ENCODE results near the gene CLDN6. TPM values are rescaled to one million over a fixed set of nuclear protein-coding genes. Genes with fewer than 3 reads are reported as not detected.

CLDN6 gene
- total RNA-seq, 1 donor from 2014 or later: not detected

GRCh38 chr16:3019594-3020246 is 1.7 kb upstream of the CLDN6 start:
- ATAC-seq (no peak), DNase-seq (no peak)
- Histone ChIP-seq H3K27ac (no peak overlapping the region), H3K36me3 (no peaks in the 10 kb centered on the region), H3K9me3 (no peaks in the 10 kb centered on the region), H3K4me3 (peak overlapping the region; percentile 77), H3K27me3 (ENCODE audit: low read depth) (peaks cover 18% of the 10 kb centered on the region), H3K4me1 (peaks cover 59% of the 10 kb centered on the region)
- intact Hi-C loops (cut with DNase I): no loop called here
- no peak for TF ChIP-seq CTCF (IDR thresholded peaks at IDR 0.05)

GRCh38 chr16:3017344-3017743 is 639 bp downstream of the CLDN6 start:
- no peaks in the 10 kb centered on the region for H3K9me3 ChIP-seq
- ATAC-seq (no peak), DNase-seq (no peak)
- intact Hi-C loops (cut with DNase I): no loop called here
- H3K4me3 ChIP-seq: no peak overlapping the region
- TF ChIP-seq CTCF (IDR thresholded peaks at IDR 0.05): no peak
- no peaks in the 10 kb centered on the region for H3K36me3 ChIP-seq
- H3K27me3 ChIP-seq (ENCODE audit: low read depth): peaks cover 38% of the 10 kb centered on the region
- peaks cover 40% of the 10 kb centered on the region for H3K4me1 ChIP-seq
- H3K27ac ChIP-seq: no peak overlapping the region

GRCh38 chr16:3015865-3016521 is 2.0 kb downstream of the CLDN6 start:
- DNase-seq (no peak), ATAC-seq (no peak)
- intact Hi-C loops (cut with DNase I): no loop called here
- no peaks in the 10 kb centered on the region for H3K9me3 ChIP-seq
- no peak overlapping the region for H3K27ac ChIP-seq
- no peak overlapping the region for H3K4me3 ChIP-seq
- no peak for TF ChIP-seq CTCF (IDR thresholded peaks at IDR 0.05)
- peaks cover 27% of the 10 kb centered on the region for H3K4me1 ChIP-seq
- no peaks in the 10 kb centered on the region for H3K36me3 ChIP-seq
- peaks cover 48% of the 10 kb centered on the region for H3K27me3 ChIP-seq (ENCODE audit: low read depth)

GRCh38 chr16:3014971-3015370 is 3.0 kb downstream of the CLDN6 start:
- no peak for TF ChIP-seq CTCF (IDR thresholded peaks at IDR 0.05)
- ATAC-seq (no peak), DNase-seq (no peak)
- no peaks in the 10 kb centered on the region for H3K36me3 ChIP-seq
- peaks cover 20% of the 10 kb centered on the region for H3K4me1 ChIP-seq
- no peak overlapping the region for H3K27ac ChIP-seq
- intact Hi-C loops (cut with DNase I): no loop called here
- peaks cover 54% of the 10 kb centered on the region for H3K27me3 ChIP-seq (ENCODE audit: low read depth)
- H3K9me3 ChIP-seq: no peaks in the 10 kb centered on the region
- H3K4me3 ChIP-seq: no peak overlapping the region

GRCh38 chr16:3013998-3014690 is 3.8 kb downstream of the CLDN6 start:
- no peak for TF ChIP-seq CTCF (IDR thresholded peaks at IDR 0.05)
- Histone ChIP-seq H3K9me3 (no peaks in the 10 kb centered on the region), H3K4me1 (peaks cover 17% of the 10 kb centered on the region), H3K4me3 (no peak overlapping the region), H3K27ac (no peak overlapping the region), H3K36me3 (no peaks in the 10 kb centered on the region), H3K27me3 (ENCODE audit: low read depth) (peaks cover 61% of the 10 kb centered on the region)
- ATAC-seq (no peak), DNase-seq (no peak)
- intact Hi-C loops (cut with DNase I): no loop called here
